Effector memory CD4-positive, alpha-beta T cell (primary cell): ENCODE data around the gene TAAR1.
"Not testable (repeated sequence)": the region's sequence is repeated elsewhere in the genome, so short reads cannot be mapped to it uniquely, and the experiment has no call there.

Source experiments
- DNase-seq, 3 donors: peaks; one replicate each; pipeline ENCODE4 v3.0.0-alpha.2; 2020
- H3K27ac ChIP-seq: 2 replicates; pipeline ENCODE4 v1.7.0; 2013; ENCODE audit warnings: mild to moderate bottlenecking, low read length, moderate library complexity; ENCODE audit not compliant: insufficient read depth, poor library complexity, severe bottlenecking
- H3K27me3 ChIP-seq: replicated peaks from 2 replicates; pipeline ENCODE4 v1.7.0; 2013; ENCODE audit warnings: mild to moderate bottlenecking, low read length; ENCODE audit not compliant: insufficient read depth, control insufficient read depth, poor library complexity, severe bottlenecking
- H3K36me3 ChIP-seq: 2 replicates; pipeline ENCODE4 v1.7.0; 2013; ENCODE audit warnings: mild to moderate bottlenecking, low read length, moderate library complexity; ENCODE audit not compliant: control insufficient read depth, insufficient read depth
- H3K4me1 ChIP-seq: 2 replicates; pipeline ENCODE4 v1.7.0; 2013; ENCODE audit warnings: low read length, mild to moderate bottlenecking; ENCODE audit not compliant: control insufficient read depth, insufficient read depth, poor library complexity, severe bottlenecking
- H3K4me3 ChIP-seq: 2 replicates; pipeline ENCODE4 v1.7.0; 2013; ENCODE audit warnings: low read length, low read depth, mild to moderate bottlenecking; ENCODE audit not compliant: insufficient read depth, poor library complexity, severe bottlenecking
- H3K9me3 ChIP-seq: 2 replicates; pipeline ENCODE4 v1.7.0; 2013; ENCODE audit warnings: mild to moderate bottlenecking, low read length, moderate library complexity; ENCODE audit not compliant: control insufficient read depth

Gene TAAR1

DNA sequence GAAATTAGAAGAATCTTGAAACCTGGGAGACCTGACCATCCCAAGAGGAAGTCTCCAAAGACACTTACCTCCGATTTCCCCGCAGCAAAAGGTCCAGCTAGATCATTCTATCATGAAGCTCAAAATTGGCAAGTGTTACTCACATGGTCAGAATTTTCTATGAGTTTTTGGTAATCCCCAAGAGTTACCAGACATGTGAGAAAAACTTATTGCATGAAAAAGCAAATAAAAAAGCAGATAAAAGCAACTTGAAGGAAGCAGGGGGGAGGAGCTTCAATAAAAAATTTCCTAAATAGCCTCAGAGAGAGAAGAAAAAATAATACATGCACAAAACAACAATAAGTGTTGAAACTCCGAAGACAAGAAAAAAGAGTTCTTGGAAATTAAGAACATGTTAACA lies 27.5 kb upstream of the TAAR1 start:
- H3K27ac ChIP-seq, result no peak overlapping the region
- no peaks in the 10 kb centered on the region for H3K9me3 ChIP-seq
- no peaks in the 10 kb centered on the region for H3K4me1 ChIP-seq
- DNase-seq, result no peak
- no peaks in the 10 kb centered on the region for H3K36me3 ChIP-seq
- peaks cover 4% of the 10 kb centered on the region for H3K27me3 ChIP-seq
- no peak overlapping the region for H3K4me3 ChIP-seq

DNA sequence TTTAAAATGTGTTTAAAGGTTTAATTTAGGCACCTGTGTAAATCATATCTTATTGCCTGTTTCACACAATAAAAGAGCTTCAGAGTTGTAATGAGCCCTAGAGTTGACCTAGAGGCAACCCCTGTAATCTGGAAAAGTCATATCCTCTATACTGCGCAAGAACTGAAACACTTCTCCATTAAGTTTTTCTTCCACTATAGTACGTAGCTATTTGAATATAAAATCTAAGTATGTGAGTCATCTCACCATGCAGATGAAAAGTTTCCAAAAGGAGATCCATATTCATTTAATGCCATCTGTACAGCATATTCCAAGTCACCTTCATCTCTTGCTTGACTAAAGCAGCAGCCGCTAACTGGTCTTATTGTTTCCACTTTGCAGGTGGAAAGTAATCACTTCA lies 26.0 kb upstream of the TAAR1 start:
- no peak for DNase-seq
- Histone ChIP-seq H3K9me3 (no peaks in the 10 kb centered on the region), H3K4me1 (no peaks in the 10 kb centered on the region), H3K36me3 (no peaks in the 10 kb centered on the region), H3K27me3 (peaks cover 4% of the 10 kb centered on the region), H3K27ac (no peak overlapping the region), H3K4me3 (no peak overlapping the region)

DNA sequence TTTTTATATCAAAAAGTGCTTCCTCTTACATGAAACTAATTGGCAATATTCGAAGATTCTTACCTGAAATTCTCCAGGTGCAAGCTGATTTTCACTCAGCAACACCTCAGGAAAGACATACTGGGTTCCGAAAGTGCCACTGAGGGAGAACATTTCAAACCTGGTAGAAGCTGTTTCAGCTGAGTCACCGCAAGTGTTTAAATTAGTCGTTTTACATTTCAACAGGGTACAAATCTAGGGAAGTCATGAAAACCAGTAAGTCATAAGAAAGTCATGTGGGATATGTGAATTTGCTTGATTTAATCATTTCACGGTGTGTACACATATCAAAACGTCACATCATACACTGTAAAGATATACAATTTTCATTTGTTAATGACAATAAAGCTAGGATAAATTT lies 25.3 kb upstream of the TAAR1 start:
- H3K36me3 ChIP-seq, result no peaks in the 10 kb centered on the region
- no peak overlapping the region for H3K4me3 ChIP-seq
- no peaks in the 10 kb centered on the region for H3K9me3 ChIP-seq
- no peak for DNase-seq
- no peak overlapping the region for H3K27ac ChIP-seq
- H3K4me1 ChIP-seq, result no peaks in the 10 kb centered on the region
- peaks cover 4% of the 10 kb centered on the region for H3K27me3 ChIP-seq

DNA sequence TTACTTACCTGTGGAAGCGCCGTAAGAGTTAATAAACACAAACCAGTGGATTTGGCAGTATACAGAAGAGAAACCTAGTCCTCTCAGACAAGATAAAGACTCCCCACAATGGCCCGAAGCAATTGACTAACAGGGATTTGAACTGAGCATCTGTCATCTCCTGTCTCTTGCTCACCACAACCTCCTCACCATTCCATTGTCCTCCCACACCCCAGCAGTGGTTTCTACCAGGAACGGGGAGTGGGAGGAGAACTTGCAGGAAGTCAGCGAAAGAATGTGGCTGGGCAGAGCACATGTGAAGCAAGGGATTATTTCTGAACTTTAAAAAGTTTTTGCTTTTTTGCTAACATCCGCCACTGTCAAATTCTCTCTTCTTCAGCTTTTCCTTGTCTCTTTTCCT lies 24.6 kb upstream of the TAAR1 start:
- no peaks in the 10 kb centered on the region for H3K9me3 ChIP-seq
- no peaks in the 10 kb centered on the region for H3K36me3 ChIP-seq
- H3K4me1 ChIP-seq, result no peaks in the 10 kb centered on the region
- no peak overlapping the region for H3K27ac ChIP-seq
- peaks cover 4% of the 10 kb centered on the region for H3K27me3 ChIP-seq
- no peak for DNase-seq
- no peak overlapping the region for H3K4me3 ChIP-seq

DNA sequence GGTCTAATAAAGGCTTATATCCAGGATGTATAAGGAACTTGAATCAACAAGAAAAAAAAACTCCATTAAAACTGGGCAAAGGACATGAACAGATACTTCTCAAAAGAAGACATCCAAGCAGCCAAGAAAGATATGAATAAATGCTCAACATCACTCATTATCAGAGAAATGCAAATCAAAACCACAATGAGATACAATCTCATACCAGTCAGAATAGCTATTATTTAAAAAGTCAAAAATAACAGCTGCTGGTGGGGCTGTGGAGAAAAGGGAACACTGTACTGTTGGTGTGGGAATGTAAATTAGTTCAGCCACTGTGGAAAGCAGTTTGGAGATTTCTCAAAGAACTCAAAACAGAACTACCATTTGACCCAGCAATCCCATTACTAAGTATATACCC lies 20.1 kb upstream of the TAAR1 start:
- not testable (repeated sequence) for H3K27me3 ChIP-seq, H3K4me3 ChIP-seq, H3K9me3 ChIP-seq, H3K4me1 ChIP-seq, H3K36me3 ChIP-seq, H3K27ac ChIP-seq, DNase-seq

DNA sequence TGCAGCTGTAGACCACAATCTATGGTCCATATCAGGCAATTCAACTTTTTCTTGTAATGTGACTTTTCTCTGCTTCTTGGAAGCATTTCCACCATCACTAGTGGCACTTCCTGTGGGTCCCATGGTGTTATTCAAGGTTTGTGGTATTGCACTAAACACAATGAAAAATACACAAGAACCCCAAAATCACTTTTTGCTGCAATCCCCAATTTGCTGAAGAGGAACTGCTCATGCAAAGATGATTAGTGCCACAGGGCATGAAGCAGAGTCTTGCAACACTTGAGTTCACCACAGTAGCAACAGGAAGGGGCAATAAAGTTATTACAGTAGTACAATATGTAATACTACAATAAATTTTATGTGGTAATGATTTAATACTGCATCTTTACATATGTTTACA lies 16.8 kb upstream of the TAAR1 start:
- Histone ChIP-seq H3K27ac (no peak overlapping the region), H3K4me3 (no peak overlapping the region), H3K4me1 (no peaks in the 10 kb centered on the region), H3K27me3 (no peaks in the 10 kb centered on the region), H3K9me3 (no peaks in the 10 kb centered on the region), H3K36me3 (no peaks in the 10 kb centered on the region)
- no peak for DNase-seq

DNA sequence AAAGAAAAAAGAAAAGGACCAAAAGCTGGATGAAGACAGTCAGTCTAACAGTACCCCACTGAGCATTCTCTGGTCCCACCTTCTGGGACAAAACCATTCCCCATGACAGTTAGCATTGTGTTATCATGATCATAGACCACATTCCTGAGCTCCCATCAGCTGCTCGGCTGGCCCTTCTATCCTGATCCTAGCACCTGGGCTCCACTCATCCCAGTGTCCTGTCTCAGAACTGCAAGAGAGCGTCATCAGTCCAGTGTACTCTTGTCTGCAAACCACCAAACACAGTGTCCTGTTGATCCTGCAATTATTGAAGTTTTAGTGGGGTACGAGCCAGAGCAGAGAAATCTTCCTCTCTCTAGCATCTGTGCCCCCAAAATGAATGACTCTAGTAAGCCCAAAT lies 16.0 kb upstream of the TAAR1 start:
- no peak for DNase-seq
- Histone ChIP-seq H3K4me1 (no peaks in the 10 kb centered on the region), H3K36me3 (no peaks in the 10 kb centered on the region), H3K27me3 (no peaks in the 10 kb centered on the region), H3K9me3 (no peaks in the 10 kb centered on the region), H3K4me3 (no peak overlapping the region), H3K27ac (no peak overlapping the region)

DNA sequence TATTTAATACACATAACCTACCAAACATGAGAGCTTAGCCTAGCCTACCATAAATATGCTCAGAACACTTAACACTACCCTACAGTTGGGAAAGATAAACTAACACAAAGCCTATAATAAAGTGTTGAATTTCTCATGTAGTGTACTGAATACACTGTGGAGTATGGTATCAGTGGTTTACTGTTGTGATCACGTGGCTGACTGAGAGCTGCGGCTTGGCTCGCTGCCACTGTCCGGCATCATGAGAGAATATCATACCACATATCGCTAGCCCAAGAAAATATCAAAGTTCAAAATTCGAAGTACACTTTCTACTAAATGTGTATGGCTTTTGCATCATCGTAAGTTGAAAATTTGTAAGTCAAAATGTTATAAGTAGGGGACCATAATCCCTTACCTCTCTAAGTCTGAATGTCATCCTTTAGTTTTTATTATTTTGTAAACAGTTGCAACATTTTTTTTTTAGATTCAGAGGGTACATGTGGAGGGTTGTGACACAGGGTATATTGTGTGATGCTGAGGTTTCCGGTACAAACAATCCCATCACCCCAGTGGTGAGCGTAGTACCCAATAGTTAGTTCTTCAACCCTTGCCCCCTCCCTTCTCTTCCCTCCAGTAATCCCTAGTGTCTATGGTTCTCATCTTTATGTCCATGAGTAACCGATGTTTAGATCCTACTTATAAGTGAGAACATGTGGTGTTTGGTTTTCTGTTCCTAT lies 14.6 kb upstream of the TAAR1 start:
- Histone ChIP-seq H3K9me3 (no peaks in the 10 kb centered on the region), H3K4me1 (no peaks in the 10 kb centered on the region), H3K27me3 (no peaks in the 10 kb centered on the region), H3K36me3 (no peaks in the 10 kb centered on the region), H3K4me3 (no peak overlapping the region), H3K27ac (no peak overlapping the region)
- no peak for DNase-seq

DNA sequence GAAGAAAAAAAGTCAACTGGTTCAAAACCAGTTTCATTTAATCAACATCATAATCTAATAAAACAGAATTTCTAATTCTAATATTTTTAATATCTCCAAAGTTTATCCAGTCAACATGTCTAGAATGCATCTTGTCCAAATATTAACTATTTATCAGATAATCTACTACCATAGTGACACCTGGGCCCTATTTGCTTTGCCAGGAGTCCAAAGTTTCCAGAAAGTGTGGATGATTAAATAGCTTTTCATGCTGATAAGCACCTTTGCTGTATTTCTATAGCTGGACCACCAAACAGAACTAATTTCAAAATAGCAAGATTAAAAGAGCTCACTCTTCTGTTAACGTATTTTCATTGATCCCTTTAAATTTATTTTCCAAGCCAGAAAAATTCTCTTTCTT lies 12.3 kb upstream of the TAAR1 start:
- no peak overlapping the region for H3K4me3 ChIP-seq
- H3K27ac ChIP-seq, result no peak overlapping the region
- DNase-seq, result no peak
- no peaks in the 10 kb centered on the region for H3K9me3 ChIP-seq
- H3K27me3 ChIP-seq, result no peaks in the 10 kb centered on the region
- no peaks in the 10 kb centered on the region for H3K4me1 ChIP-seq
- no peaks in the 10 kb centered on the region for H3K36me3 ChIP-seq

DNA sequence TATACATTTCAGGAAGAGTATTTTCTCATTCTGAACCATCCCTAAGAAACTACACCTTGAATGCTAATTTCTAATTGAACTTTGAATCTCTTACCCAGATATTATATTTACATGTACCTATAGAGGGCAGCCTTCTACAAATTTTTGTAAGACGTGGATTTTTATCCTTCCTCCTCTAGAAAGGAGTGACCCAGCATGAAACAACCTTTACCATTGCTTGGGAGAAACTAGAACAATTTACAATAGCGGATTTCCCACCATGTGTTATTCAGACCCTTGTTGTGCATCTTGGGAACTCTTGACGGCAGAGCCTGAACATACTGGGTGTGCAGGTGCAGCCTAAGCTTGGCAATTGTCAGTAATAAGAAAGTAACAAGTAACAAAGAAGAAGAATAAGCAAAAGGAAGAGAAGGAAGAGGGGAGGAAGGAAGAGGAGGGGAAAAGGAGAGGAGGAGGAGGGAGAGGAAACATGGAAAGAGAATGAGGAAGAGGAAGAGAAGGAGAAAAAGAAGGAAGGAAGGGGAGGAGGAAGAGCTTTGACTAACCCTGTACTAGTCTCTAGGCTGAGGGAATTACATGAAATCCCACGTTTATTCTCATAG lies 10.8 kb upstream of the TAAR1 start:
- Histone ChIP-seq H3K36me3 (no peaks in the 10 kb centered on the region), H3K27me3 (no peaks in the 10 kb centered on the region), H3K4me3 (no peak overlapping the region), H3K27ac (no peak overlapping the region), H3K9me3 (no peaks in the 10 kb centered on the region), H3K4me1 (no peaks in the 10 kb centered on the region)
- DNase-seq, result no peak
